GM12872 (cell line): ENCODE measurements around the gene PAK6.

Experiments
- TF ChIP-seq, protein P1 (sequence below): IDR thresholded peaks from 3 replicates; pipeline ENCODE4 v1.5.1; 2011; ENCODE audit warnings: low read depth, mild to moderate bottlenecking, low read length, moderate library complexity; ENCODE audit not compliant: insufficient read depth

PAK6 gene

DNA sequence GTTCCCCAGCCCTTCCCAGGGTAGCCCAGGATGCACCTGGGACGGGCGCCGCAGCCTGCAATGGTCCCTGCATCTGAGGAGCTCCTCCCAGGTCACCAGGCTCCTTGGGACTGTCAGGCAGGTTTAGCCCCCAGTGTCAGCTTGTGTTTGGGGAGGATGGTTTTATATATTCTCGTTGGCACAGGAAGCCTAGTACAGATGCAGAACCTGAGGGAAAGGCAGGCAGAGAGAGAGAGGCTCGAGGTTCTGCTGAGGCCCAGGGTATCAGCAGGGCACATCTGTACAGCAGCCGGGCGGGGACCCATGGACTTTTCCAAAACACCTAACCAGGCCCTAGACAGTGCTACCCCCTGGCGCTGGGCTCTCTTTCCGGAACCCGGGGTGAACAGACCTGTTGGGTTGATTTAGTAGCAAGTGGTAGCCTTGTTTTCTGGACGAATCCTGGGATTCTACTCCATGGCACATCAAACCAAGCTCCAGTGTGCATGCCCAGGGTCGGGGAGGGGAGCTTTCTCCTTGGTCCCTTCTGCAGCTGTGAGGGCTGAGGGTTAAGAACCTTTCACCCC is 8.6 kb downstream of the PAK6 start:
- TF ChIP-seq, protein P1, sequence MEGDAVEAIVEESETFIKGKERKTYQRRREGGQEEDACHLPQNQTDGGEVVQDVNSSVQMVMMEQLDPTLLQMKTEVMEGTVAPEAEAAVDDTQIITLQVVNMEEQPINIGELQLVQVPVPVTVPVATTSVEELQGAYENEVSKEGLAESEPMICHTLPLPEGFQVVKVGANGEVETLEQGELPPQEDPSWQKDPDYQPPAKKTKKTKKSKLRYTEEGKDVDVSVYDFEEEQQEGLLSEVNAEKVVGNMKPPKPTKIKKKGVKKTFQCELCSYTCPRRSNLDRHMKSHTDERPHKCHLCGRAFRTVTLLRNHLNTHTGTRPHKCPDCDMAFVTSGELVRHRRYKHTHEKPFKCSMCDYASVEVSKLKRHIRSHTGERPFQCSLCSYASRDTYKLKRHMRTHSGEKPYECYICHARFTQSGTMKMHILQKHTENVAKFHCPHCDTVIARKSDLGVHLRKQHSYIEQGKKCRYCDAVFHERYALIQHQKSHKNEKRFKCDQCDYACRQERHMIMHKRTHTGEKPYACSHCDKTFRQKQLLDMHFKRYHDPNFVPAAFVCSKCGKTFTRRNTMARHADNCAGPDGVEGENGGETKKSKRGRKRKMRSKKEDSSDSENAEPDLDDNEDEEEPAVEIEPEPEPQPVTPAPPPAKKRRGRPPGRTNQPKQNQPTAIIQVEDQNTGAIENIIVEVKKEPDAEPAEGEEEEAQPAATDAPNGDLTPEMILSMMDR, result no peak

- TF ChIP-seq, protein P1, result no peak
Measured at GRCh38 chr15:40248006-40248783, 9.3 kb downstream of the PAK6 start.

DNA sequence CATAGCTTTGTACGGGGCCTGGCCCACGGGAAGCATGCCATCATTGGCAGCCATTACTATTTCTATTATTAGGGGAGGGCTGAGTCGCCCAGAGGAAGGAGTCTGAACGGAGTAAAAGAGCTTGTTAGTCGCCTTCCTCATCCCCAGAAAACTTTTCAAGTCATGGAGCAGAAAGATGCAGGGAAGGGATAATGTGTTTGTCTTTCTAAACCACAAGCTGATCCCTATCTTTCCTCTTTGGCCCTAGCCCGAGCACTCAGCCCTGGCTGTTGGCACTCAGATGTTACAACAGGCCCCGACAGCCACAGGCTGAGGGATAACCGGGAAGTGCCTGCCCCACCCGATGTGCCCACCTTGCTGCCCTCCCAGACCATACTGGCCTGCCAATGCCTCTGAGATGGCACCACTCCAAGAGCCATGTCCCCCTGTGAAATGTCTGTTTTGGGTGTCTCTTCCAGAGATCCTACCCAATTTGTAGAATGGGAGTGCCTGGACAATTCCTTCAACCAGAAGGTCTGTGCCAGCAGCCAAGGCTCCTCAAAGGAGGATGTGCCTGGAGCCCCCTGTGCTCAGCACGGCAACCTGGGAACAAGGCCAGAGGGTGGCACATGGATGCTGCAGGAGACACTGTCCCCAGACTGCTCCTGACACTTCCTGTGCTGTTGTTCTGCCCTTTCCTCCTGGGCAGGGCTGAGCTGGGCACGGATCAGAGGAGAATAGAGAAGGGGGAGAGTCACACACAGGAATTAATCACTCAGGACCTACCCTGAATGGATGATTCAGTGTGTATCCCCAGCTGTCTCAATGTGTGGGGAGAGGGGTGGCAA is 10.8 kb downstream of the PAK6 start:
- TF ChIP-seq, protein P1, result no peak

DNA sequence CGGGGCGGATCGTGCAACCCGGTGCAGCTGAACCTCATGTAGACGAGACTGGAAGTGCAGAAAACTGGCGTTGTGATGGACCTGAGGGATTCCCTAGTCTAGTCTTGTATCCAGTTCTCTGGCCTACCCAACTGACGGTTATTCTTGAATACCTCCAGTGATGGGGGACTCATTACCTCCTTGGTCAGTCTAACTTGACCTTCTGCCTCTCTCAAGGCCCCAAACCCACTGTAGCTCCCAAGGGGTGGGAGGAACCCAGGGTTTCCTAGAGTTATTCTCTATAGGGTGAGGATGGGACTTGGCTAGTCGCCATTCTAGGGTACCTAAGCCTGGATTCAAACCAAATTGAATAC is 11.4 kb downstream of the PAK6 start:
- TF ChIP-seq, protein P1, result no peak

DNA sequence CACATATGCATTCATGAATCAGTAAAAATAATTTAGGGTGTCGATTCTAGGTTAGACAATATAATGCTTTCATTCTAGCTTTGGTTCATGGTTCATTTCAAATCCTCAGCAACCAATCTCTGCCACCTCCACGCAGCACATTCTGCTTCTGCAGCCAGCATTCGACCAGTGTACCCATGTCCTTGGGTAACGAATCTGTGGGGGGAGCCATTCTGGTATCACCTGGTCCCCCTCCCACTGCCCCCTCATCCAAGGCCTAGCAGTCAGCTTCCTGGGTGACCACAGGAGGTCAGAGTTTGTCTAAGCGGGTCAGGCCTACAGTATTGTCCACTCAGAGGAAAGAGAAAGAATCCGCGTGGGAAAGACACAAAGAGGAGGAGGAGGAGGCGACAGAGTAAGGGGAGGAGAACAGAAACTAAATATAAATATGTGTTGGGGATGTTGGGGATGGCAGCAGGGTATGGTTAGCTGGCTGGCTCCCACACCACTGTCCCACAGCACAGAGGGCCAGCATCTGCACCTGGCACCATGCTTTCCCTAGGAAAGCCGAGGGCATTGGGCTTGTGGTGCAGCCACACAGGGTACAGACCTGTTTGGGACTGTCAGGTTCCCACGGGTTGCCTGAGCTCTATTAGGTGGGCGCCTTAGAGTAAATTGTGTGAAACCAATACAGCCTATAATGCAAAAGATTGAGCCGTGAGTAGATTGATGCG is 12.1 kb downstream of the PAK6 start:
- TF ChIP-seq, protein P1, result no peak

DNA sequence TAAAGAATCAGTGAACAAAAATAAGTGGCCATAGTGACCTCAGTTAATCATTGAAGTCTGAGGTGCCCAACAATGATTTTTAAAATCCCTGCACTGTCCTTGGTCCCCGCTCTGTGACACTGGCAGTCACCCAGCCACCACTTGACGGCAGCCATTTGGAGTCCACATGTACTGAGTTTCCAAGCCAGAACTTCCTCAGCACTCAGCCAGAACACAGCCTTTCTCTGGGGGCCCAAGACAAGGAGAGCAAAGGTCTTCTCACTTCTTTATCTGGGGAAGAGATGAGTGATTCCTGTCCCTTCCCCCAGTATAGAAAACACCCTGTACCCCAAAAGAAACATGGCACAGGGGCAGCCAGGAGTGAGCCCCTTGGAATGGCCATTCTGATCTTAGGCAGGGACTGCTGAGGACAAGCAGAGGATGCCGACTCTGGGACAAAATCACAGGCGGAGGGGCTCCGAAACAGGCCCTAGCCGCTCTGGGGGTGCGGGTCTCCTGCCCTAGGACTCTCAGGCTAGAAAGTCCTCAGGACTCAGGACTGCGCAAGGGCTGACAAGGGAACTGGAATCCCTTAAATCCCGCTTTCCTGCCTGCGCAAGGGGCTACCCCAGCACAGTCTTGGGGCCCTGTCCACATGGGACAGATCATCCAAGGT is 12.8 kb downstream of the PAK6 start:
- TF ChIP-seq, protein P1, result no peak
